HG02870 (cell line): ENCODE results near the gene SRGAP2C.
"Not testable (repeated sequence)": the region's sequence is repeated elsewhere in the genome, so short reads cannot be mapped to it uniquely, and the experiment has no call there.

Source experiments
- ATAC-seq: cut with Tn5 transposase; IDR thresholded peaks from one replicate; pipeline ENCODE4 v1.9.1; 2021; ENCODE audit warnings: mild to moderate bottlenecking, moderate library complexity; ENCODE audit not compliant: unreplicated experiment

The SRGAP2C gene

DNA sequence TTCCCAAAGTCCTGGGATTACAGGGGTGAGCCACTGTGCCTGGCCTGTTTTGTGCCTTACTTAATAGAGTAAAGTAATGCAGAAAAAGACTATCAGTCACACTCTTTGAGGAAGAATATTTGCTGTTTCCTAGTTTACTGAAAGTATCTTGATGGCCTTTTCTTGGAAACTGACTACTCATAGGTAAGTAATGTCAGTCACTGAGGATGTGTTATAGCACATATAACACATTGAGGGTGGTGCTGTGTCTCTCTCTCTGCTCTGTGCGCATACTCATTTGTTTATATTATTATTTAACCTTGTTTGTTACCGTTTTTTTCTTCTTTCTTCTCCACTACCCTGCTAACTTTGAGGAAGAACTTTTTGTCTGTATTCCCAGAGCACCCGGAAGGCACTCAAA lies 93.4 kb downstream of the SRGAP2C start:
- not testable (repeated sequence) for ATAC-seq

DNA sequence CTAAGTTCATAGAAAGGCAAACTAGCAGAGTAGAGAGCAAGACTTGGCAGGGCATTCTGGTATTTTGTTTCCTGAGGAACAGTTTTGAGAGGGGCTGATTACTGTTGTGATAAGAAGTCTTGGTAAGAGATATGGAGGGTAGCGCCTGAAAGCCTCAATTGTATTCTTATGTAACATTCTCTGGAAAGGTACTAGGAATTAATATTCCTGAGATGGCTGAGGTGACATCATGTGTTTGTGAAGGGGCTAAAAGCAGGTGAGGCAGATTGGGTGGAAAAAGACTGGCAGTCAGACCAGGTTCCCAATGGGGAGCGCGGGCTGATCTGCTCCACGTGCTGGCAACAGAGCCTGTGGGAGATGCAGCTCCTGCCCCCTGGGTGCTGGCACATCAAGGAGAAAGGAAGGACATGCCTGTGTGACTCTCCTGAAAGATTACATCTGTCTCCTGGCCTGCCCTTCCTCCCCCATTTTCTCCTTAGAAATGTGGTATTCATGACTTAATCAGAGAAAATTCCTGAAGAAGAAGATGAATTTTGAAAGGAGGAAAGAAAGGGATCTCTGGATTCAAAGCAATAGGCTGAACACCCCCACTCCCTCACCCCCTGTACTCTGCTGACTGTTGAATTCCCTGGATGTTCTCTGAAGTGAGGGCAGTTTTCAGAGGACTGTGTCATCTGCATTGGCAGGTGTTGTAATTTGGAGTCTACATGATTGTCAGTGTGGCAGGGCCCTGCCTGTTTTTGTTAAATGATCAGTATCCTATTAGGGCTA lies 94.2 kb downstream of the SRGAP2C start:
- not testable (repeated sequence) for ATAC-seq

DNA sequence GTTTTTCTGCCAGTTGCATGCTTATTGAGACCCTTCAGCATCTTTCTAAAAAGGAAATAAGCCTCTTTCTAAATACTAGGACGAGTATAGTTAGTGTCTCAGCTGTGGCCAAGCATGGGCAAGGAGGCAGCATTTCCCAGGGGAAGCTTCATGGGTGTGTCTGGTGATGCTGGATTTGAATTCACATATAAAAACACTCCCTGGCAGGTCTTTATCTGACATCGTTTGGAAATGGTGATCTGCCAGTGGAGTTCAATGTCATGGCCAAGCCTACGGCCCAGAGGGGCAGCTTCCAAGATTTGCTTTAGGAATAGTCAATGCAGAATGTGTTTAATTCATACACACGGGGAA lies 94.7 kb downstream of the SRGAP2C start:
- ATAC-seq: not testable (repeated sequence)

DNA sequence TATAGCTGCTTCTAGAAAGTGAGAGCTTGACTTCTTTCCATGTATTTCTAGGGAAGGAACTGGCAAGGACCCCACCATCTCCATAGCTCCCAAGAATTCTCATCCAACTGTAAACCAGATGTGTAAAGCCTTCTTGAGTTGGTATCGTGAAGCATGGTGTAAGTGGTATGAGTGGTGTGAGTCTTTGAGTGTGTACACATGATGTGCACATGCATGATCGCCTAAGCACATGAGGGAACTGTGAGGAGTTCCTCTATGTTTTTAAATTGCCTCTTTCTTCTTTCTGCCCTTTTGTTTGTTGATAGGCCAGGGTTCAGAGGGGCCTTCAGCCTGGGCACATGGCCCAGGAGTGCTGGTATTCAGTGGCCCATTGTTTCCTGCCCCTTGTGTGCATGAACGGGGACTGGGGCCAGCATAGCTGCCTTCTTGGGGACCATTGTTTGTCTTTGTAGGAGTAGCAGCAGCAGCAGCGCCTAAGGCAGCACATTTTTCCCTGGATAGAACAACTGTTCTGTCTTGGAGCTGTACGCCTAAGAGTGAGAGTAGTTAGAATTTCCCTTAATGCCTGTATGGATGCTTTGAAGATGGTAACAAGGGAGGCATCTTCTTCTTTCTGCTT lies 96.0 kb downstream of the SRGAP2C start:
- ATAC-seq: not testable (repeated sequence)

DNA sequence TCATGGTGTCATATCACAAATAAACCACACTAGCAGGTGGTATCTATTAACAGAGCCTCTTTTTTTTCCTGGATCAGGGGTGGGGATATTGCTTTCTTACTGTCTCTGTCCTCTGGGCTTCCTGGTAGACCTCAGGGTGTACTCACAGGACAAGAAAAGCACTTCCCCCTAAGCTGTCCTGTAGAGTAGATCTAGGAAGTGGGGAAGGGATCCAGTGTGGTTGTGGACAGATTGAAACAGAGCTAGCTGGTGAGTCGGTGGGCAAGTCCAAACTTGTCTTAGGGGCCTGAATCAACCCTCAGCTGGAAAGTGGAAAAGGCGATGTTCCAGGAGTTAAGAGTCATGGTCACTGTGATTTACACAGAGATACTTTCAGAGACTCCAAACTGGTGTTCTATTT lies 96.7 kb downstream of the SRGAP2C start:
- not testable (repeated sequence) for ATAC-seq

DNA sequence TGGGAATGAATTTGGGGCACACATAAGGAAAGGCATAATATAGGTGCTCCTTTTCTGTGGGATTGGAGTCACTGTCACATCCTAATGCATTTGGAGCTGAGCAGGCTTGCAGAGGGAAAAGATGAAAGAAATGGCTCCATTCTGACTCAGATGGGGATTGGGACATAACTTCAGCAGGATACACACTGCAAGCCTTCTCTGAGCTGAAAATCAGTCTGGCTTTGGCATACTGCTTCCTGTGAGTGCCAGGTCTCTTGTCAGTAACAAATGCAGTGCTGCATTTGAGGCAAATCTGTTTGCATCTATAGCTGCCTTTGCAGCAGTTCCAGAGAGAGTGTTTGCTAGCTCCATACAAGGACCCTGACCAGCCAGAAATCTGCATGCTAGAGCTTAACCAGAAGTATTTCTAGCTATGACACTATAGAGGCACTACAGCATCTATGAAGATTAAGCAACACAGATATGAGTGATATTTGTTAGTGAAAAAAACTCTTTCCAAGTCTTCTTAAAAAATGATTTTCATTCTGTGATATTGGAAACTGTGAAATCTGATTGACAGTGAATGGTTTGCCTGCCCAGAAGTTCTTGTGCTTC lies 98.9 kb downstream of the SRGAP2C start:
- ATAC-seq: not testable (repeated sequence)

DNA sequence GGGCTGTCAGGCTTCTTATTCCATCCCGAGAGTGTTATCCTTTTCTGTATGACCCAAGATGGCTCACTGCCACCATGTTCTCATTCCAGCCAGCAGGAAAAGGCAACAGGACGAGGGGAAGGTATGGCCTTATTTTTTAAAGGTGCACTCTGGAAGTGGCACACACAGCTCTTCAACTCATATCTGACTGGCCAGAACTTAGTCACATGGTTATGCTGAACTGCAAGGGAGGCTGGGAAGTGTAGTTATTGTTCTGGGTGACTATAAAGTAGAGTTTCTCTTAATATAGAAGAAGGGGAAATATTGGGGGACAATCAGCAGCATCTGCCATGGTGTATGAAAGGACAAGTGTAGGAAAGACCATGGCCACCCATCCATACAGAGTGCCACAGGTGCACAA lies 107.8 kb downstream of the SRGAP2C start:
- ATAC-seq: not testable (repeated sequence)

DNA sequence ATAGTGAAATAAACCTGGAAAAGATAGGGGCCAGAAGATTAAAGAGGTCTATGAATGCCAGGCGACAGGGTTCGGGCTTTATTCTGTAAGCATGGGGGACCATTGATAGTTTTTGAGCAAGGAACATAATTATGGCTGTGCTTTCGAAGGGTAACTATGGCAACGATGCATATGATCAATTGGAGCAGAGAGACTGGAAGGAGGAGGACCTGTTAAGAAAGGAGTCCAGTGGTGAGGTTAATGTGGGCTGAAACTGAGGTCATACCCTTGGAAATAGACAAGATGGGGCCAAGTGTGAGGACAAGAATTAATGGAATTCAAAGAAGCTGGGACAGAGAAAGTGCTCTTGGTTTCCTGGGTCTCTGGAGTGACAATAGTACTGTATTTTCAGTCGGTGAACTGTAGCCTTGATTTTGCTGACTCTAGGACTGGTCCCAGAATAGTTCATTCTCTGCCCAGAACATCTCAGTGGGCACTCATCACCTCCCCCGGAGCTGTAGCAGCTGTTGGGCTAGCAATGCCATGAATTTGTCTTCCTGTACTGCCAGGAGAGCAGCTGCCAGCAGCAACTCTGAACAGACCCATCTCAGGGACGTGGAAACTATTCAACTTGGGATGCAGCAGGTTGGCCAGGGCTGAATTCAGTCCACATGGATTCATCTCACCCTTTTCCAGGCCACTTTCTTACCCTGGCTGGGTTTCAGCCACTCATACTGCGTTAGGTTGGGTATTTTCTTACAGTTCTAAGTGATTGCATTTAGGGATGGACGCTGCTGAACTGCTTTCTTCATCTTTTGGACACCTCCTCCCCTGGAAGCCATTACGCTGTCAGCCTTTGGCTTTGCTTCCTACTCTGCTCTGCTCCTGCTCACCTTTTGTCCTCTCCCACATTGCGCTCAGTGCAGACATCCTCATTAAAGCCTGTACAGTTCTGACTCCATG lies 108.8 kb downstream of the SRGAP2C start:
- ATAC-seq: not testable (repeated sequence)

DNA sequence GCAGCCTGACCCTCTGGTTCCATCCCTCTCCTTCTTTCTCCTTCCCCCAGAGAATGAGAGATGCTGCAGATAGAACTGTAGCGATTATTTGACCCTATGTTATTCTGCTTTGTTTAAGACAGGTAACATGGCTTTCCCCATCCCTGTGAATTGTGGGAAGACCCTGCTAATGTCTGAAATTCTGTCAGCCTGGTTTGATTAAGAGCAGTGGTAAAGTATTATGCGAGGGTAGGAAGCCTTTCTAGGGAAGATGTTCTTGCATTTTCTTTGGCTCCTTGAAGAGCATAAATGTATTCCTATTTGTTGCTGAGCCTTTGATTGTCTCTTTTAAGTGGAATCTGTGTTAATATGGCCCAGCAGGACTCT lies 109.4 kb downstream of the SRGAP2C start:
- ATAC-seq: not testable (repeated sequence)

DNA sequence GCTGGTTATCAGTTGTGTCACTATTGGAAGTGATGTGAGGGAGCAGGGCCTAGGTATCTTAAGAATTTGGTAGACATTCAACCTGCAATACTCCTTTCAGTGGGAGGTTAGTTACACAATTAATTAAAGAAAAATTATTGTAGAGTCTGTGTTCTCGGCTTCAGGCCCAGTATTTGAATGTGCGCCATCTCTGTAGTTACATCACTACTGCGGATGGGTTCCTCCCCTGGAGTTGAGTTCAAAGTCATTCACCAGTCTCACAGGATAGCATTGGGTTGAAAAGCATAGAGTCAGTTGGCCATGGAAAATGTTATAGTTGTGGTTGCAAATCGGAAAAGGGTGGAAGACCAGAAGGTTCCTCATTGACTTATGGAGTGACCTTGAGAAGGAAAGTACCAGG lies 111.8 kb downstream of the SRGAP2C start:
- ATAC-seq: not testable (repeated sequence)

DNA sequence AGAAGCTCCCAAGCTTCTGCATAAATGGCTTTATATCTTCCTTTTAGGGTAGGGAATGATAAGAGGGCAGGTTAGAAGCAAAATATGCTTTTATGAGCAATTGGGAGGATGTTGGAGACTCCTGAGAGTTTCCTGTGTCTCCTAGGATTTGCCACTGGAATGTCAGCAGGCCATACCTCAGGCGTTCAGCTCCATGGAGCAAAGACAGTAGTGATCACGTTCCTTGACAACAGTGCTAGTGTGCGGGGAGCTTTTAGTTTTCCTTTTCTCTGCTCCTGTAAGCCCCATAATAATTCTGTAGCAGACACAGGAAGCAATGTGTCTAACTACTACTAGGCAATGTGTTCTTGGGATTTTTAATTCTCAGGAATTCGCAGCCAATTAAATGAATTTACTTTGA lies 113.8 kb downstream of the SRGAP2C start:
- ATAC-seq: not testable (repeated sequence)

DNA sequence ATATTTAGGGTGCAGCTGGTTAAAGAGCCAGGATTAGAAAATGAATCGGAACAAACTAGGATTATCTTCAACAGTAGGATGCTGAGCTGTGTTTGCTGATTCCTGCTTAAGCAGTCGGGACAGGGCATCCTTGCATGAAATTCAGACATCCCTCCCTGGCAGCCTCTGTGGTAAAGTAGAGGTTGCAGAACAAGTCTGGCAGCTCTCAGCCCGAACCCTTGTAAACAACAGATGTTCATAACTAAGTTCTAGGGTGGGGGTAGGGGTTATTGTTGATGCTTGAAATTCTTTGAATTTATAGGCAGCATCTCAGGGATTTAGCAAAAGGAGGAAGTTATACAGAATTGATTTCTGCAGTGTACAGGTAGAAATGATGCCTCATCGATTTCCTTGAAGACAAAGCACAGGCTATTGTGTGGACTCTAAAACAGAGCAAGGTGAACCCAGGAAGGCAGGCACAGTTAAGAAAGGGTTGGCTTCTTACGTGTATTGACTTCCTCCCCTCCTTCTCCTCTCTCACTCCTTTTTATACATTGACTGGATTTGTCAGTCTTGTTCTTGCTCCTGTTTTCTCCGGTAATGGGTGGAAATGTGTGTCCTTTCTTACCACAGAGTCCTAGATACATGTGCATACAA lies 114.9 kb downstream of the SRGAP2C start:
- not testable (repeated sequence) for ATAC-seq

DNA sequence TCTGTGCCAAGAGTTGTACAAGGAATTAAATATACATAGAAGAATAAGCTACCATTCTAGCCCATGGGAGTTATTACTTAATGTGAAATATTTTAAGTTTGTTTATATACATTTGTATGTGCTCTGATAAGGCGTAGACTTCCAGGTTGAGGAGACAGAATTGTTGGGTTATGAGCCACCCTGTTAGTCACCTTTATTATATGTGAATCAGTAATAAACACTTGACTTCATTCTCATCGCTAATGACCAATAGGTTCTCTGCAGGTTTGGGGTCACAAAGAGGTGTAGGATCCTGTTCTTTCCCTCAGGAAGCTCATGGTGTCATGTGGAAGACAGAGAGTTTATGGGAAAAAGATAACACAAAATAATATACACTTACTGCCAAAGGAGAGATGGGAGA lies 117.1 kb downstream of the SRGAP2C start:
- ATAC-seq: not testable (repeated sequence)

DNA sequence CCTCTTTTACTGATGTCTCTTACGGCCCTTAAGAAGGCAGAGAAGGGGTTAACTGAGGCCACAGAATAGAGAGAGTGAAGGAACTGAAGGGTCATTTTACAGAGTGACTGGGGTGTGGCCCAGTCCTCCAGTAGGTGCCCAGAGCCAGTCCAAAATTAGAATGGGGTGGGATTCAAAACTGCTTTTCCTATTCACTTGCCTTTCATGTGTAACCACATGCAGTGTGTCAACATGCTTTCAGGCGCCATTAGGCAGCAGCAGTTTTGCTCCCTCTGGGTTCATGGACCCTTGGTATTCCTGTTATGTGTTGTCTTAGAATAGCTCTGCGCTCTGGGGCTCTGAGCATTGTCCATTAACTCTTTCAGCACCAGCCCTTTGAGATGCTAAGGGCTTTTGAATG lies 123.0 kb downstream of the SRGAP2C start:
- ATAC-seq: not testable (repeated sequence)

DNA sequence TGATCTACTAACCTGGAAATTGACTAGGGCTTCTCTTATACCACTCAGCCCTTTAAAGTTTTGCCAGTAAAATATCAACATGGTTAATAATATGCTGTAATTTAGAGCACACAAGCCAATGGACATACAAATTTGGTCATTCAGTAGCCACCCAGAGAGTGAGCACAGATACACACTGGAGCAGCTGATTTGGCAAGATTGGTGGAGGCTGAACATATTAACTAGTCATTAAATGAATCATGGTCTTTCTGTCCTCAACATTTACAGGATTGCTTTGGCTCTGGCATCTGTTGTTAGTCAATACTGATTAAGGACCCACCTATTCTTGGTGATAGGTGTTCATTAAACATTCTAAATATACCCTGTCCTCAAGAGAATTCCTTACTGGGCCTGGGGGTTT lies 130.7 kb downstream of the SRGAP2C start:
- not testable (repeated sequence) for ATAC-seq

DNA sequence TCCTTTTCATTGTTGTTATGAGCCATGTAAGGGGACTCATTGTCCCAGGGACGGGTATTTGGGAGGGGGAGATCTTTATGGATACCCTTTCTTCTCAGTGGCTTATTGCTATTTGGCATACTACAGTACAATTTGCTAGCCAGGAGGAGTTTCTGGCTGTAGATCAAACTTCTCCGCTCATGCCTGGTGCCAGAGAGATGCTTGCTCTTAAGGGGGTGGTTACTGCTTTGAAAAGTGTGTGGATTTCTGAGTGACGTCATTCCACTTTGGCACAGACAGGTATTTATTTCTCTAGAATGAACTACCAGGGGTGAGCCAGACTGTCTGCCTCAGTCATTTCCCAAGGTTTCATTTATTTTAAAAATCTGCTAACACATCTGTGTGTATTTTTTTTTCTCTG lies 131.3 kb downstream of the SRGAP2C start:
- not testable (repeated sequence) for ATAC-seq

DNA sequence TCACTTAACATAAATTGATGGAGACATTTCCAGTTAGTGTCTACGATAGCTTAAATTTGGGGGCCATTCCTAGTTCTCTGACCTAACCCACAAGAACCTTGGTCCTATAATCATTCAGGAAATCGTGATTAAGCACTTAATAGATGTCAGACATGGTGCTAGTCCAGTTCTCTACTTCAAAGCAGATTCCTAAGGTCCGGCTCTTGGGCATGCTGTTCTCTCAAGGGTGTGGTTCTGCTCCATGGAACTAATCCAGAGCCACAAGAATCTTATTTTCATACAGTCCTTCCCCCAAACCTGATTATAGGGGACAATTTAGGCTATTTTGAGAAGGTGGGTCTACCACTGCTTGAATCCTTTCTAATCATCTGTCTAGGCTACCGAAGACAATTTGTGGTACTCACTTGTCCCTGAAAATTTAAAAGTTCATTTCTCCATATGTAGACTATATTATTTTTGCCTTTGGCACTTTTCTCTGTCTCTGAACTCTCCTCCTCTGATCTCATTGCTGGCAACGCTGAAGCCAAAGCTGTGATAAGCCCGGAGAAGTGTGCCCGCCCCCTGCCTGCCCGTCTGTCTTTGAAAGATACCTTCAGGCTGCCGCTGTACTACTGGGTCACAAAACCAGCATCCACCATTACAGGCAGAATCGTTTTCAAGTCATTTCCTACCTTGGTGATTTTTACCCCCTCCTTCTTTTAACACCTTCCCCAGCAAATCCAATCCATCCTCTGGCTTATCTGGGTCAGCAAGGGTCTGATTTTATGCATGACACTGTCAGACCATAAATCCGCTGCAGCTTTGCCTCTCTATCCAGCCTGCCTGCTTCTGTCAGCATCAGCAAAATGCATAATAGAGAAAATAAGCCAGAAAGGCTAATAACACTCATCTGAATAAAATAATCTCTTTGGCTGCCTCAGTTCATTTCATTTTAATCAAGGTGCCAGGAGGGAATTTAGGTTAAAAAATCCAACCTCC lies 133.0 kb downstream of the SRGAP2C start:
- ATAC-seq: not testable (repeated sequence)

DNA sequence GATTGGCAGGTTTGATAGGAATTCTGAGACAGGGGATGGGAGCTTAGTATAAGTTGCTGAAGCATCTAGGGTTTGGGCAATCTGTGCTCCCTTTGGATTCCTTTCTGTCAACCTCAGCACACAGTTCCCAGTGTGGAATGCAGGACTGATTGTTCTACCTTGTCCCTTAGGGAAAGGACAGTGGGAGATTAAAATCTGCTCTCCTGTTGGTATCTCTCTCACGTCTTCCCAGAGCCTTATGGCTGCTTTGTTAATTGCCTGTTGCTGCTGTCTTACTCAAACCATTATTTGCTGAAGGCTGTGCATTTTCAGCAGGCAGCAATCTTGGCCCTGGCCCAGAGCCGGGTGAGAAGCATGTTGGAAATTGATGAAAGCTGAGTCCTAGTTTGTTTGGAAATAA lies 133.9 kb downstream of the SRGAP2C start:
- ATAC-seq: not testable (repeated sequence)

DNA sequence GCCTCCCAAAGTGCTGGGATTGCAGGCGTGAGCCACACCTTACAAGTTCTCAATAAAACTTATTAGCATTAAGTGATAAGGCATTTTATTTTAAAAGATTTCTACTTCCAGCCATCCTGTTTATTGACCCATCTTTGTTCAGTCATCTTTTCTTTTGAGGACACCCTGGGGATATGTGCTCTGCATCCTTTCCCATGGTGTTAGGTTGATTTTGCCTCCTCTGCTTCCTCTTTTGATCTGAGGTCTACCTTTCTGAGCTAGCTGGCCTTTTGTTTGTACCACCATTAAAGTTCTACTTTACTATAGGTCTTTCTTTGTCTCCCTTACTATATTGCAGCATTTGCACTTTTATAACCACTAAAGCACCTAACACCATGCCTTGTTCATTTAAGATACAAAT lies 136.9 kb downstream of the SRGAP2C start:
- not testable (repeated sequence) for ATAC-seq
